Measurements from ENCODE around the gene OR51V1.
"Not testable (repeated sequence)": the region's sequence is repeated elsewhere in the genome, so short reads cannot be mapped to it uniquely, and the experiment has no call there.

OR51V1 gene

GRCh38 chr11:5160217-5160616 is 40.3 kb downstream of the OR51V1 start:
- not testable (repeated sequence) for DNase-seq (ENCODE audit: low read depth in 1 of 2, low spot score in 1 of 2); H3K27me3 ChIP-seq (ENCODE audit: insufficient read depth, poor library complexity, severe bottlenecking); H3K27ac ChIP-seq (replicated peaks); H3K4me3 ChIP-seq (replicated peaks; ENCODE audit: insufficient read depth, low read length)

- no peak for DNase-seq (ENCODE audit: low read depth in 1 of 2, low spot score in 1 of 2)
- no peak overlapping the region for H3K27ac ChIP-seq (replicated peaks)
- H3K4me3 ChIP-seq (replicated peaks; ENCODE audit: insufficient read depth, low read length), result no peak overlapping the region
- TF ChIP-seq POLR2AphosphoS5 (IDR thresholded peaks at IDR 0.05; ENCODE audit: low read depth), result no peak
- no peak for TF ChIP-seq REST (IDR thresholded peaks at IDR 0.05; ENCODE audit: insufficient replicate concordance, low read depth)
- TF ChIP-seq CTCF (IDR thresholded peaks at IDR 0.05; ENCODE audit: insufficient read depth, low read length), result no peak
- no peak for TF ChIP-seq SPI1 (IDR thresholded peaks at IDR 0.05; ENCODE audit: borderline replicate concordance, low read depth)
- TF ChIP-seq GABPA (IDR thresholded peaks at IDR 0.05; ENCODE audit: low read depth), result no peak
- H3K27me3 ChIP-seq (ENCODE audit: insufficient read depth, poor library complexity, severe bottlenecking), result no peaks in the 10 kb centered on the region
These were observed 40.7 kb downstream of the OR51V1 start for GRCh38 chr11:5159806-5160205.

GRCh38 chr11:5154657-5155056 is 45.8 kb downstream of the OR51V1 start, which contains the start of gene OR52A1:
Gene OR52A1, minus strand, starts transcription at chr11:5154757. Its CDS starts 2,388 bp downstream, at chr11:5152369.
- Histone ChIP-seq H3K27ac (replicated peaks) (no peak within 1 kb of the TSS), H3K4me3 (replicated peaks; ENCODE audit: insufficient read depth, low read length) (no peak within 1 kb of the TSS), H3K27me3 (ENCODE audit: insufficient read depth, poor library complexity, severe bottlenecking) (no peaks in the 10 kb centered on the region)
- no peak for DNase-seq (ENCODE audit: low read depth in 1 of 2, low spot score in 1 of 2)
- TF ChIP-seq CTCF (IDR thresholded peaks at IDR 0.05; ENCODE audit: insufficient read depth, low read length) (no peak), SPI1 (IDR thresholded peaks at IDR 0.05; ENCODE audit: borderline replicate concordance, low read depth) (no peak), GABPA (IDR thresholded peaks at IDR 0.05; ENCODE audit: low read depth) (no peak), POLR2AphosphoS5 (IDR thresholded peaks at IDR 0.05; ENCODE audit: low read depth) (no peak), REST (IDR thresholded peaks at IDR 0.05; ENCODE audit: insufficient replicate concordance, low read depth) (no peak)

- Histone ChIP-seq H3K27ac (replicated peaks) (no peak overlapping the region), H3K27me3 (ENCODE audit: insufficient read depth, poor library complexity, severe bottlenecking) (no peaks in the 10 kb centered on the region), H3K4me3 (replicated peaks; ENCODE audit: insufficient read depth, low read length) (no peak overlapping the region)
- 0 out of 2 replicates have a peak, but pooled peaks have one; percentile 16 for TF ChIP-seq SPI1 (IDR thresholded peaks at IDR 0.05; ENCODE audit: borderline replicate concordance, low read depth)
- no peak for TF ChIP-seq POLR2AphosphoS5 (IDR thresholded peaks at IDR 0.05; ENCODE audit: low read depth)
- no peak for DNase-seq (ENCODE audit: low read depth in 1 of 2, low spot score in 1 of 2)
These were observed 46.7 kb downstream of the OR51V1 start for GRCh38 chr11:5153574-5154431.
